Spleen (tissue), 11 donors: Measurements from ENCODE around the gene LMX1A. TPM values are rescaled to one million over a fixed set of nuclear protein-coding genes. Genes with fewer than 3 reads are reported as not detected.

Experiments
- DNase-seq: peaks from one replicate; pipeline ENCODE4 v3.0.0-alpha.2; 2020
- H3K27ac ChIP-seq, 8 donors: fragments of 200-600 bp; sonication (generic) in 7 of 8; 1 replicate in 4 of 8; 2 replicates in 4 of 8; pipeline versions ENCODE4 v1.5.0 to v1.8.0; 2016 to 2021; ENCODE audit warnings: inconsistent platforms in 4 of 8, mild to moderate bottlenecking in 4 of 8, moderate library complexity in 1 of 8
- H3K27me3 ChIP-seq, 7 donors: fragments of 200-600 bp; sonication (generic) in 6 of 7; replicated peaks in 1 of 7; 1 replicate in 4 of 7; 2 replicates in 3 of 7; pipeline versions ENCODE4 v1.5.0 to v1.8.0; 2016 to 2021; ENCODE audit warnings: inconsistent platforms in 3 of 7, mild to moderate bottlenecking in 1 of 7
- H3K36me3 ChIP-seq, 6 donors: fragments of 200-600 bp; sonication (generic) in 5 of 6; 1 replicate in 4 of 6; 2 replicates in 2 of 6; pipeline versions ENCODE4 v1.5.0 to v1.8.0; 2016 to 2021; ENCODE audit warnings: inconsistent platforms in 2 of 6
- H3K4me1 ChIP-seq, 6 donors: fragments of 200-600 bp; sonication (generic) in 5 of 6; 1 replicate in 3 of 6; 2 replicates in 3 of 6; pipeline versions ENCODE4 v1.5.0 to v1.8.0; 2016 to 2021; ENCODE audit warnings: inconsistent platforms in 3 of 6
- H3K4me3 ChIP-seq, 8 donors: fragments of 200-600 bp; sonication (generic) in 7 of 8; 1 replicate in 4 of 8; 2 replicates in 4 of 8; pipeline versions ENCODE4 v1.5.0 to v1.8.0; 2016 to 2021; ENCODE audit warnings: inconsistent platforms in 4 of 8, mild to moderate bottlenecking in 4 of 8, moderate library complexity in 2 of 8
- H3K9me3 ChIP-seq, 8 donors: fragments of 200-600 bp; sonication (generic) in 7 of 8; 1 replicate in 4 of 8; 2 replicates in 4 of 8; pipeline versions ENCODE4 v1.5.0 to v1.8.0; 2016 to 2021; ENCODE audit warnings: inconsistent platforms in 4 of 8
- CTCF ChIP-seq, 11 experiments: fragments of 200-600 bp in 7 of 11; fragments of 450-650 bp in 4 of 11; sonication (generic) in 4 of 11; IDR thresholded peaks in 8 of 11; conservative IDR thresholded peaks in 3 of 11; 1 replicate in 7 of 11; 2 replicates in 4 of 11; pipeline versions ENCODE4 v1.4.0 to v1.8.0; 2016 to 2021; ENCODE audit warnings: antibody characterized with exemption in 11 of 11, inconsistent platforms in 4 of 11, mild to moderate bottlenecking in 1 of 11
- POLR2A ChIP-seq, 3 donors: fragments of 450-650 bp; IDR thresholded peaks; one replicate each; pipeline ENCODE4 v1.5.1; 2017; ENCODE audit warnings: antibody characterized with exemption in 3 of 3, mild to moderate bottlenecking in 1 of 3
- POLR2AphosphoS5 ChIP-seq, 3 donors: sonication (generic); formaldehyde crosslinking; IDR thresholded peaks; one replicate each; pipeline ENCODE4 v1.5.1; 2017; ENCODE audit warnings: antibody characterized with exemption in 3 of 3
- WGBS, 5 donors: extraction: QIAGEN DNeasy Blood & Tissue Kit in 3 of 5; methylation state at CpG; one replicate each; pipeline versions ENCODE4 v1.1.5 to v1.1.7; 2013 to 2018; 5-methylcytosine and 5-hydroxymethylcytosine counted together
- intact Hi-C: fragments of 100-400 bp; cut with DNase I; formaldehyde crosslinking; loops from one replicate; pipeline ENCODE4 v1.15.0; 2023; ENCODE audit warnings: low total_unique reads
- polyA plus RNA-seq, 3 donors: library from polyadenylated mRNA; stranded (reverse); fragments of 200-250 nt; gene quantifications; one replicate each; pipeline ENCODE4 v1.2.1, GENCODE V29; 2013
- total RNA-seq, 7 donors: library from RNA; depleted of rRNA in 3 of 7; stranded (reverse); fragments of >200 nt in 3 of 7; fragmentation: NEBNext Ultra II Directional in 4 of 7; extraction: Animal tissue kit (Norgen Biotek cat#: 25700) in 4 of 7; gene quantifications; one replicate each; pipeline versions ENCODE4 v1.1.0 to v1.2.1, GENCODE V29; 2016 to 2021
- donor health status: healthy with polysubstance abuse.
- donor health status: DM: no; HTN: no; CAD: no; lungs with moderate emphysema.
- donor health status: DM: no; HTN: no; CAD: no.
- donor health status: Bipolar disorder and iron deficiency.
- donor health status: healthy.
- donor health status: DM: no; HTN: no; CAD: no.
- donor health status: DM: yes; HTN: yes; CAD: no.

The LMX1A gene
- total and polyA plus RNA-seq, 10 donors: not detected

GRCh38 chr1:165253818-165254254 lies 102.7 kb downstream of the LMX1A start:
- WGBS, 5 donors: 41 to 63% (median 47%) methylated on average over 2 of the region's 2 CpGs
- peaks cover 0 to 8% (median 0%) of the 10 kb centered on the region in 7 donors for H3K27me3 ChIP-seq
- no peak overlapping the region for H3K27ac ChIP-seq
- intact Hi-C loops: no loop called here
- H3K4me3 ChIP-seq: no peak overlapping the region
- H3K9me3 ChIP-seq: peaks cover 0 to 3% (median 0%) of the 10 kb centered on the region in 8 donors
- H3K36me3 ChIP-seq: no peaks in the 10 kb centered on the region
- no peaks in the 10 kb centered on the region for H3K4me1 ChIP-seq
- no peak for DNase-seq
- TF ChIP-seq POLR2A (IDR thresholded peaks at IDR 0.05) (no peak), CTCF (IDR thresholded peaks at IDR 0.05 in 8 of 11, conservative IDR thresholded peaks at IDR 0.05 in 3 of 11) (no peak), POLR2AphosphoS5 (IDR thresholded peaks at IDR 0.05) (no peak)

- H3K27ac ChIP-seq: no peak overlapping the region
- no peak for DNase-seq
- WGBS, 5 donors: 74 to 87% (median 83%) methylated on average over 5 of the region's 5 CpGs
- TF ChIP-seq POLR2A (IDR thresholded peaks at IDR 0.05): no peak
- no peak for TF ChIP-seq CTCF (IDR thresholded peaks at IDR 0.05 in 8 of 11, conservative IDR thresholded peaks at IDR 0.05 in 3 of 11)
- TF ChIP-seq POLR2AphosphoS5 (IDR thresholded peaks at IDR 0.05): no peak
- H3K36me3 ChIP-seq: no peaks in the 10 kb centered on the region
- intact Hi-C loops: no loop called here
- peaks cover 0 to 3% (median 0%) of the 10 kb centered on the region in 8 donors for H3K9me3 ChIP-seq
- no peak overlapping the region for H3K4me3 ChIP-seq
- peaks cover 0 to 12% (median 0%) of the 10 kb centered on the region in 7 donors for H3K27me3 ChIP-seq
- H3K4me1 ChIP-seq: no peaks in the 10 kb centered on the region
Observed at GRCh38 chr1:165248969-165249571, 107.4 kb downstream of the LMX1A start.

GRCh38 chr1:165241952-165242351 lies 114.6 kb downstream of the LMX1A start:
- Histone ChIP-seq H3K27me3 (peaks cover 0 to 38% (median 7%) of the 10 kb centered on the region in 7 donors), H3K9me3 (no peaks in the 10 kb centered on the region), H3K4me1 (no peaks in the 10 kb centered on the region), H3K27ac (no peak overlapping the region), H3K36me3 (no peaks in the 10 kb centered on the region), H3K4me3 (no peak overlapping the region)
- no peak for TF ChIP-seq CTCF (IDR thresholded peaks at IDR 0.05 in 8 of 11, conservative IDR thresholded peaks at IDR 0.05 in 3 of 11)
- no peak for TF ChIP-seq POLR2A (IDR thresholded peaks at IDR 0.05)
- no peak for TF ChIP-seq POLR2AphosphoS5 (IDR thresholded peaks at IDR 0.05)
- no peak for DNase-seq
- 82 to 89% (median 87%) methylated on average over 4 of the region's 4 CpGs for WGBS, 5 donors
- intact Hi-C loops: no loop called here

- no peaks in the 10 kb centered on the region for H3K4me1 ChIP-seq
Observed at GRCh38 chr1:165241321-165241720, 115.2 kb downstream of the LMX1A start.

More at GRCh38 chr1:165241321-165241720, 115.2 kb downstream of the LMX1A start:
- intact Hi-C loops: no loop called here
- Histone ChIP-seq H3K27ac (no peak overlapping the region), H3K4me3 (no peak overlapping the region), H3K36me3 (no peaks in the 10 kb centered on the region), H3K9me3 (no peaks in the 10 kb centered on the region), H3K27me3 (peaks cover 0 to 45% (median 11%) of the 10 kb centered on the region in 7 donors)
- 83 to 95% (median 87%) methylated on average over 2 of the region's 2 CpGs for WGBS, 5 donors
- TF ChIP-seq CTCF (IDR thresholded peaks at IDR 0.05 in 8 of 11, conservative IDR thresholded peaks at IDR 0.05 in 3 of 11) (no peak), POLR2AphosphoS5 (IDR thresholded peaks at IDR 0.05) (no peak), POLR2A (IDR thresholded peaks at IDR 0.05) (no peak)
- no peak for DNase-seq
